Right renal cortex interstitium (tissue), 3 donors: Measurements from ENCODE around the gene SKOR2. TPM values are rescaled to one million over a fixed set of nuclear protein-coding genes. Genes with fewer than 3 reads are reported as not detected.

Experiments
- DNase-seq, 3 donors: peaks; one replicate each; pipeline ENCODE4 v3.0.0-alpha.2; 2013; ENCODE audit warnings: low read depth in 3 of 3, low spot score in 2 of 3
- polyA plus RNA-seq, 3 donors: library from polyadenylated mRNA; unstranded; fragments of 120-200 nt; gene quantifications; one replicate each; pipeline ENCODE4 v1.2.1, GENCODE V29; 2013; ENCODE audit not compliant: insufficient read length in 3 of 3

The SKOR2 gene, protein sequence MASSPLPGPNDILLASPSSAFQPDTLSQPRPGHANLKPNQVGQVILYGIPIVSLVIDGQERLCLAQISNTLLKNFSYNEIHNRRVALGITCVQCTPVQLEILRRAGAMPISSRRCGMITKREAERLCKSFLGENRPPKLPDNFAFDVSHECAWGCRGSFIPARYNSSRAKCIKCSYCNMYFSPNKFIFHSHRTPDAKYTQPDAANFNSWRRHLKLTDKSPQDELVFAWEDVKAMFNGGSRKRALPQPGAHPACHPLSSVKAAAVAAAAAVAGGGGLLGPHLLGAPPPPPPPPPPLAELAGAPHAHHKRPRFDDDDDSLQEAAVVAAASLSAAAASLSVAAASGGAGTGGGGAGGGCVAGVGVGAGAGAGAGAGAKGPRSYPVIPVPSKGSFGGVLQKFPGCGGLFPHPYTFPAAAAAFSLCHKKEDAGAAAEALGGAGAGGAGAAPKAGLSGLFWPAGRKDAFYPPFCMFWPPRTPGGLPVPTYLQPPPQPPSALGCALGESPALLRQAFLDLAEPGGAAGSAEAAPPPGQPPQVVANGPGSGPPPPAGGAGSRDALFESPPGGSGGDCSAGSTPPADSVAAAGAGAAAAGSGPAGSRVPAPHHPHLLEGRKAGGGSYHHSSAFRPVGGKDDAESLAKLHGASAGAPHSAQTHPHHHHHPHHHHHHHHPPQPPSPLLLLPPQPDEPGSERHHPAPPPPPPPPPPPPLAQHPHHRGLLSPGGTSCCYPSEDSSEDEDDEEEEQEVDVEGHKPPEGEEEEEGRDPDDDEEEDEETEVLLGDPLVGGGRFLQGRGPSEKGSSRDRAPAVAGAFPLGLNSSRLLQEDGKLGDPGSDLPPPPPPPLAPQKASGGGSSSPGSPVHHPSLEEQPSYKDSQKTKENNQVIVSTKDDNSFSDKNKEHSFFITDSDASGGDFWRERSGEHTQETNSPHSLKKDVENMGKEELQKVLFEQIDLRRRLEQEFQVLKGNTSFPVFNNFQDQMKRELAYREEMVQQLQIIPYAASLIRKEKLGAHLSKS
- polyA plus RNA-seq, result not detected

DNA sequence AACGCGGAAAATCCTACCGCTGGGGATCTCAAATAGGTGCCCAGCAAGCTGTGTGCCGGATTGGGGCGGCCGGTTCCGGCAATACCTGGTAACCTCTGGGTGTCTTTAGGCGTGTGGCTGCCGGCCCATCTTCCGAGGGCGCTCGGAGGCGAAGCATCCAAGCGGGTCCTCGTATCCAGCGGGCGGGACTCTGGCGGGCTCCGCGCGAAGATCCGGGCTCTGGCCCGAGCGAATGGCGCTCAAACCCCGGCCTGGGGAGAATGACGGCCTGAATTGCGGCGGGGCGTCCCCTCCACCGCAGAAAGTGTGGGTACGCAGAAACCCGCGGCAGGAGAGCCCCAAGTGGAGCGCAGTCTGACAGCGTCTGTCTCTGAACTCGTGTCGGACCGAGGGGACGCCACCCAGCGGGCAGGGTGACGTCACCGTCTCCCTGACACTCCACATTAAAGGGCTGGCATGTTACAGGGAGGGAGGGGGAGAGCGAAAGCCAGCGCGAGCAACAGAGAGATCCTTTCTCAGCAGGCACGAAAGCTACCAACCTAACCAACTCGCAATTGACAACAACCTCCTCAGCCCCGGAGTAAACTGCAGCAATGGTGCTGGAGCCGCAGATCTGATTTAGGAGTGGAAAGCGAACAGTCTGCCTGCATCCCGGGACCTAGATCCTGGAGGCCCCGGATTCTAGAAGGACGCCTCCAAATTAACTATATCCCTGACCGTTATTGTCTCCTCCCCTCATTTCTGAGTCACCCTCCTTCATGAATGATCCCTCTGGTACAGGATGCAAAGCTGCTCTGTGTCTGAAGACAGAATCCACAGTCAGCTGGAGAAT lies at the start of gene SKOR2:
Gene SKOR2, minus strand, starts transcription at position 372 of the 832 bp plus-strand sequence. CDS start 2,477 bp downstream, outside the sequence.
- DNase-seq, result no peak

DNA sequence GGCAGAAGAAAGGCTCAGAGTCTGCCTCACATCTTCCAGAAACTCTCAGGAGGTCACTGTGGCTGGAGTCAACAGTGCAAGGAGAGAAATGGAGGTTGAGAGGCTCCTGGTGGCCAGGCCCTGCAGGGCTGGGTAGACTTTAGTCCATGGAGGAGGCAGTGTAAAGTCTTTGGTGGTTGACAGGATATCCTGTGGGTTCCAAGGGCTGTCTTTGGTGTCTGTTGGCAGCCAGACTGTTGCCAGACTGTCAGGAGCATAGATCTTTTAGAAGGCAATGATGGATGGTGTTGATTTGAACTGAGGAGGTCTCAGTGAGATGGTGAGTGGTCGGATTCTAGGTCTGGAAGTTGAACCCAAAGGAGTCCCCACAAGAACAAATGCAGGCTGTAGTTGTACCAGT lies 45.0 kb upstream of the SKOR2 start:
- no peak for DNase-seq

DNA sequence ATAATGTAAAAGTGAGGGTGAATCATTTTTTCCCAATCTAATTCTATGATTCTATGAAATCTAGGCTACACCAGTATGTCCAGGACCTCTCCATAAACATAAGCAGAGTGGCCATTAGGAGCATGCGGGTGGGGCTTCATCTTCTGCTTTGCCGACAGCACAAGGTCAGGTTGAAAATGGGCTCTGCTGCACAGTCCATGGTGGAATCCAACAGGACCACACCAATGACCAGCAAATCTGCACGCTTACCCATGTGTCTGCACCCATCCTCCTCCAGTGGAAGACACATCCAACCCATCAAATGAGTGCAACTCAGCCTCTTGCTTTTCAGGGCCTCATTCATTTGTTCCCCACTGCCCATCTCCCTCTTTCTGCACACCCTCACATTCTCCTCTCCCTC lies 43.3 kb upstream of the SKOR2 start:
- DNase-seq, result no peak

DNA sequence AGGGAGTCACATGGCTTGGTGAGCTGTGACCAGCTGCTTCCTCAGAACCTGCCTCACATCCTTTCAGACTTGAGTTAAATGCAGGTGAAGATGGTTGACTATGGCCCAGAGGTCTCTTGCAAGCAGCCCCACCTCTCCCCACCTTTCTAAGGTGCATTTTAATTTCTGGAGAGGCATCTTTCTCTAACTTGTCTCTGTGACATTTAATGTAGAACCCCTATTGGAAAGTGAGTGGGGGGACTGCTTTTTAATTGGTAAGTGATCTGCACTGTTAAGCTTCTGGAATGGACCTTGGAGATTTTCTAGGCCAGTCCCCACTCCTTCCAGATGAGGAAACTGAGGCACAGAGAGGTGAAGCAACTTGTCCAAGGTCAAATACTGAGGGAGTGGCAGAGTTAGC lies 37.3 kb upstream of the SKOR2 start:
- DNase-seq, result no peak

GRCh38 chr18:47287911-47288585 lies 36.6 kb upstream of the SKOR2 start:
- no peak for DNase-seq

- DNase-seq, result no peak
Observed at GRCh38 chr18:47286776-47287410, 35.4 kb upstream of the SKOR2 start.

DNA sequence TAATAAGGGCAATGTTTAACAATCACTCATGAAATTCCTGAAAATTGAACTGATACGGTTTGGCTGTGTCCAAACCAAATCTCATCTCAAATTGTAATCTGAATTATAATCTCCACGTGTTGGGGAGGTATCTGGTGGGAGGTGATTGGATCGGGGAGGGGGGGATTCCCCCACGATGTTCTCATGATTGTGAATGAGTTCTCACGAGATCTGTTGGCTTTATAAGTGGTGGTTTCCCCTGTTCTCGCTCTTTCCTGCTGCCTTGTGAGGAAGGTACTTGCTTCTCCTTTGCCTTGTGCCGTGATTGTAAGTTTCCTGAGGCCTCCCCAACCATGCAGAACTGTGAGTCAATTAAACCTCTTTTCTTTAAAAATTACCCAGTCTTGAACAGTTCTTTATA lies 34.0 kb upstream of the SKOR2 start:
- no peak for DNase-seq

- DNase-seq, result no peak
Observed at GRCh38 chr18:47284721-47285395, 33.4 kb upstream of the SKOR2 start.

GRCh38 chr18:47283476-47283875 lies 32.0 kb upstream of the SKOR2 start:
- no peak for DNase-seq

DNA sequence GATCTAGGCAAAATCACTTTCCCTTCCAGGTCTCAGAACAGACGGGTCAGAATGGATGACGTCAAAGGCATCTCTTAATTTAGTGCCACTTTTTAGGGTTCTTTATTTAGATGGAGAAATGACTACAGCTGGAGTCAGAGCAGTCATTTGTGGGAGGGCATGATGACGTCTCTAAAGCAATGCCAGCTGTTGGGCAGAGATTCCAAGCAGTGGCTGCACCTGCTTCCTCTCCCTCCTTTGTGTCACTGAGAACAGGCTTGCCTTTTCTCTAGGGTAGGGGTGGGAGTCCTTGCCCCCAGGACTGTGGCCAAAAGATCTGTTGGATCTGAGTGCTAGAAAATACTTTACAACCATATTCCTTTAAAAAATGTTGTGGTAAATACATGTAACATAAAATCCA lies 28.7 kb upstream of the SKOR2 start:
- DNase-seq, result no peak

GRCh38 chr18:47274961-47275360 lies 23.5 kb upstream of the SKOR2 start:
- DNase-seq, result no peak

DNA sequence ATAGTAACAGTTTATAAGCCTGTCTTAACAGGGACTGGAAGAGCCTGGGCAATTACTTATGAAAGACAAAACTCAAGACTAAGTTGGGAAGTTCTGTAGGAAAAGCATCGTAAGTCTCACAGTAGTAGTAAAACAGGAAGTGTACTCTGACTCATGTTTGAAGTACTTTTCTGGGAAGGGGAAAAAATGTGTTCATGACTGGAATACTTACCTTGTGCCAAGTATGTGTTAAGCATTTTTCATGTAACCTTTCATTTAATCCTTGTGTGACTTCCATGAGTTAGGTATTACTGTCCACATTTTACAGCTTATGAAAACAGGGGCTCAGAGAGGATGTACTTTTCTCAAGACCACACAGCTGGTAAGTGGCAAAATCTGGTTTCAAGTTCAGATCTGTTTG lies 13.7 kb upstream of the SKOR2 start:
- DNase-seq, result no peak

GRCh38 chr18:47264308-47264700 lies 12.8 kb upstream of the SKOR2 start:
- no peak for DNase-seq

DNA sequence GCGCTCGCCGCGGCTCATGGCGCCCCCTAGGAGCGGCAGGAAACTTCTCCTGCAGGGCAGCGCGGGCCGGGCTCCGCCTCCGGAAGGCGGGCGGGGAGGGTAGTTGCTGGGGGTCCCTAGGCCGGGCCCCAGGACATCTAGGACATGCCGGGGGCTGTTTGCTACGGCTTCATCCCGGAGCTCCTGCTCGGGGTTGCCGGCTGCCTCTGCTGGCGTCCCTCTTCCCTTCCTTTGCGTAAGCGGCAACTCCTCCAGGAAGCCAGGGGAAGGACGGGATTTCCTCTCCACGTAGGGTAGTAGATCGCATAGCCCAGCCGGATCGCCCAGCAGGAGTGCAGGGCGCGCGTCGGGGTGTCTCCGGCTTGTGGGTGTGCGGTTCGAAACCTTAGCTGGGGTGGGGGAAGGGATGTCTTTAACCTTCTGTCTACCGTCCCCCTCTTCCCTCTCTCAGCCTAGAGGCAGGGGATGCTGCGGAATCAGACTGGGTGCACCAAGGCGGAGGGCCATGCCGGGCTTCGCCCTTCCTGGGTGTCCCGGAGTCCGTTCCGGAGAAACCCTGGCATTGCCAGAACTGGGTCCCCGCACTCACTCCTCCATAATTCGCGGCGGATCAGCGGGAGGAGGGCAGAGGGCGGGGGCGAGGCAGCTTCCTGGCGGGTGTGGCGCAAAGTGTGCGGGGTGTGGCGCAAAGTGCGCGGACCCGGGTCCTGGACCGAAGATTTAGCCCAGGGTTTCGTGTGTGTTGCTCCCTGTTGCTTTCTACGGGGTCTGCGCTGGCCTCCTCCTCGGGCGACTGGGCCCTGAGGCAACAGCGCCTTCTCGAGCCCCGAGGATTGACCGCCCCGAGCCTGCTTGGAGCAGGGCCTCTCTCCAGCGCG lies 12.2 kb upstream of the SKOR2 start:
- no peak for DNase-seq

GRCh38 chr18:47263150-47263429 lies 11.6 kb upstream of the SKOR2 start:
- DNase-seq, result no peak

DNA sequence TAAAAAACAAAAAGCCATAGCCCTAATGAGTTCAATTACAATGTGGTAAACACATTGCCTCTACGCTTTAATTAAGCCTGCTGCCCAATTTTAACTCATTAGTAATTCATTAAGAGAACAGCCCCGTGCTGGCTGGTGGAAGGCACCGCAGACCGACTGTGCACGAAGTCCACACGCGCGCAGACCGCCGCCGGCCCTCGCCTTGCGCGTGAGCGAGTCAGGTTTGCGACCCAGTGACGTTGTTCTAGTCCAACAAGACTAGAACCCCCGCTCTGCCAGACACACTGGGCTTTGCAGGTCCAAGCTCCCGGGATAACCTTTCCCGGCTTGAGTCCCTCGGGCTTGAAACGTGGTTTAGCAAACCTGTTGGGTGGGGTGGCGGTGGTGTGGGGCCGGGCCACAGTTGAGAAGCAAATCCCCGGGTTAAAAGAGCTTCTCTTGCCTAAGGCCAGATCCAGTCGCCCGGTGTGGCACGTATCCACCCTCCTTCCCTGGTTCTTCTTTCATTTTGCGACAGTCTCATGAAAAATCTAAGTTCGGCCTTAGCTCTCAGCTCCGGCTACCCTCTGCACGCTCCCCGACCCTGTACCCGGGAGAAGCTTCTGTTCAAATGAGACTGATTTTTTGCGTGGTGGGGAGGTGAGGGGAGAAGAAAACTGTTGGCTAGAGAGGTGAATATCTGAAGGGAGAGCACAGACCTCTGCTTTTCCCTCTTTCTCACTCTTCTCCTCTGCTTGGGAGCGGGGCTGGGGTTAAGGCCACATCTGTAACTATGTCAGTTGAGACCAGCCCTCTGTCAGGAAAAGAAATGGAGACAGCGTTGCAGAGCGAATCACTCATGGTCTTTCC lies 11.1 kb upstream of the SKOR2 start:
- no peak for DNase-seq

DNA sequence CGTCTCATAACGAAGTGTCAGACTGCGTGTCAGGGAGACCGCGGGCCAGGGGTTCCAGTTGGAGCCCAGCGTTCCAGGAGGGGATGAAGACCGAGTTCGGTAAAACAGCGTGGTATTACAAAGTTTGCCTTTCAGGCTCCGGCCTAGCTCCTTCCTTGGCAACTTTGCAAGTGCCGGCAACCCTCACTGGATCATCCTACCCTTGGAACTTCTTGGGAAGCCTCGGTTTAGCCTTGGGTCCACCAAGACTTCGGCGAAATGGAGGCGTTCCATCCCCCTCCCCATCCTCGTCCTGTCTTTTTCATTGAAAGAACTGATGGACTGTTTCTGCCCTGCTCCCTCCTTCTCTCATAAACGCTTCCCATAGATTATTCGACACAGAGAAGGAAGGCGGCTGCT lies 10.4 kb upstream of the SKOR2 start:
- no peak for DNase-seq
